ENCODE results near the gene FCHSD2.
"Not testable (repeated sequence)": the region's sequence is repeated elsewhere in the genome, so short reads cannot be mapped to it uniquely, and the experiment has no call there.

The FCHSD2 gene

DNA sequence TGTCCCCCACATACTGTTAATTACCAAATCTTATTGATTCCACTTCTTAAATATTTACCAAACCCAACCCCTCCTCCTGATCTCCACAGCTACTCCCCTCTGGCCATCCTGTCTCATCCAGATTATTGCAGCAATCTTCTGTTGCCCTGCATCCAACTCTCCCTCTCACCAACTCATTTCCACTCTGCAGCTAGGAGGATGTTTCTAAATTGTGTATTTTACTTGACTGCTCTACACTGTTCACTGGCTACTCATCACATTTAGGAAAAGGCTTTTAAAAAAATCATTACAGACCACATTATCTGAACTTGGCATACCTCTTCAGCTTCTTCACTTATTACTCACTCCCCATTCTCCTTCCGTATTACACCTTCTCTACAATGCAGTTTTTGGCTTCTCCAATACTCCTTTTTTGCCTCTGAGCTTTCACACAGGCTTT, 210.0 kb downstream of the FCHSD2 start:
- DNase-seq: no peak

DNA sequence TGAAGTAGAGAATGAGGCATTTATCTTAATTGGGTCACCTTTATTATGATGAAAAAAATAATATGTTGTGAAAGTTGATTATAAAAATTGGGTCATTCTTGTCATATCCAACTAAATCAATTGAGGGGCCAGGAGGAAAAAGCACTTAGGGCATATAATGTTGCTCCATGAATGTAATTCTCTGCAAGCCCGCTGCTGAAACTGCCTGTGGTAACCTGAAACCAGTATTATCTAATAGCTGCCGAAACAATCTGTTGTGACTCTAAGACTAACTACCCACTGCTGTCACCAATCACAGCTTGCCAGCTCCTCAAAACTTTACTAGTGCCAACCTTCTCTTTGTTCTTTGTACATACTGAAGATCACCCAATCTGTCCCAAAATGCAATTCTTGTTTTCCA, 212.1 kb downstream of the FCHSD2 start:
- no peak for DNase-seq

DNA sequence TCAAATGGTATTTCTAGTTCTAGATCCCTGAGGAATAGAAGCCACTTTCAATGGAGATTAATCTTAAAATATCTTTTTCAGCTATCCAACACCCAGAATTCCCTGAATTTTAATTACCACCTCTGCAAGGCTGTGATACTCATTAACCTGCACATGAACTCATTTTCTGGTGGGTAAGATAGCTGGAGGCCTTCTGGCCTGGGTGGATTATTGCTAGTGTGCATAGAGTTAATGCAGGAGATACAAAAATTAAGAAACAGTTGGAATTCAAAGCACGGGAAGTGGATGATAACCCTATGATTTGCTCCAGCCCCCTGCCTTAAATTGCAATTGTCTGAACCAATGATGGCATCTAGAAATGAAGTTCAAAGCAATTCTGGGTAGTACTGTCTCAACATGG, 212.9 kb downstream of the FCHSD2 start:
- no peak for DNase-seq

DNA sequence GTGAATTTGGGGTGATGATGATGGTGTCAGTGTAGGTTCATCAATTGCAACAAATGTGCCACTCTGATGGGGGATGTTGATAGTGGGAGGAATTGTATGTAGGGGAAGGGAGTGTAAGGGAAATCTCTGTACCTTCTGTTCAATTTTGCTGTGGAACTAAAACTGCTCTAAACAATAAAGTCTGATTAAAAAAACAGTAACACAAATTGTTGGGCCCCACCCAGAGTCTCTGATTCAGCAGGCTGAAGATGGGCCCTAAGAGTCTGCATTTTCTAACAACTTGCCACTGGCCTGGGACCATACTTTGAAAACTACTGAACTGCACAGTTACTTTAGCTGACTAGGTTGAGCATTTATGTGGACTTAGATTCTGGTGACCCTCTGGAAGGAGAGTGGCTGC, 214.7 kb downstream of the FCHSD2 start:
- DNase-seq: no peak

DNA sequence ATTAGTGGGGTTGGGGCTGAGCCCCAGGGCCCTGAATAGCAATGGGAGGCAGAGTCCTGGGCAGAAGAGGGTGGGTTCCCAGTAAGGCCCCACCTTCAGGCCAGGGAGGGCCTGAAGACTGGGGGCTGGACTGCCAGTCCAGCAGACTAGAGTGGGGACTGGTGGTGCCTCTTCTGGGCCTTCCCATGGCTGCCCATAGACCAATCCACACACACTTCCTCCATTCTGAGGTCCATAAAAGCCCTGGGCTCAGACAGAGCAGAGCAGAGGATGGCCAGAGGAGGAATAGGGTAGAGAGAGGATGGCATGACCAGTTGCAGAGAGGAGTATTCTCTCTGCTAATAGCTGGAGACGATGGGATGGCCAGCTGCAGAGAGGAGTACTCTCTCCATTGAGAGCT, 216.0 kb downstream of the FCHSD2 start:
- no peak for DNase-seq

DNA sequence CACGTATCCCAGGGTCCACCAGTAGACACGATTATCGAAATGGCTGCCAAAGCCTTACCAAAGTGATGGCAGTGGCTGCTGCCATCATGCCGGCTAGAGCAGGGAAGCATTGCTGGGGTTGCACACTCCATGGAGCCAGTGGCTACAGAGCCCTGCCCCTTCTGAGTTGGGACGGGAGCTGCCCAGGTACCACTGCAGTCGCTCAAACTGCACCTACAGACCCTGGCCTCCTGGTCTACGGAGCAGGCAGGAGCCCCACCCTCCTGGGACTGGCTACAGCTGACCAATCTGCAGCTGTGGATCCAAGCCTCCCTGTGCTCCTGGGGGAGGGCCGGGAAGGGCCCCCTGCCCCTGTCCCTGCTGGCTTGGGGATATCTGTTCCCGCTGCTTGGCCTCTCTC, 216.5 kb downstream of the FCHSD2 start:
- no peak for DNase-seq

DNA sequence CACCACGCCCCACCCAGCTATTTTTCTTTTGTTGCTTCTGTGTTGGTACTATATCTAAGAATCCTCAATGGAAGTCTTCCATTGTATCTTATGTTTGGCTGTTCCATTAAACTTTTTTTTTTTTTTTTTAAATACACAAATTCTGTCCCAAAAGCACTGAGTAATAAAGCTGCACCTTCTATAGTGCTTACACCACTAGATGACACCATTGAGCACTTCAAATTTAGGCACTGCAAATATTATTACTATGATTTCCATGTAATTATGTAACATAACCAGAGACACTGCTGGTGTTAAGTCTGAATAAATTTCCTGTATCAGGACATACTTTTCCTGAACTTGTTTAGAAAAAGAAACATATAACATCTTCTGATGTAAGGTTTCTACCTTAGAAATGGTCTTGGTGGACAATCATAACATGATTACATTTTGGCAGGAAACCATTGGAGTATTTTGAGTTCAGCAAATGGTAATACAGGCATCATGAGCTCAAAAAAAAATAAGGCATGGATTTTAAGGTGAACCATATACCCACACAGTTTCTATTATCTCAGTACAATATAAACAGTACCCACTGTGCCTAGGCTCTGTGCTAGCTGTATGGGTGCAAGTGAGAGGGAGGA, 217.4 kb downstream of the FCHSD2 start:
- no peak for DNase-seq

DNA sequence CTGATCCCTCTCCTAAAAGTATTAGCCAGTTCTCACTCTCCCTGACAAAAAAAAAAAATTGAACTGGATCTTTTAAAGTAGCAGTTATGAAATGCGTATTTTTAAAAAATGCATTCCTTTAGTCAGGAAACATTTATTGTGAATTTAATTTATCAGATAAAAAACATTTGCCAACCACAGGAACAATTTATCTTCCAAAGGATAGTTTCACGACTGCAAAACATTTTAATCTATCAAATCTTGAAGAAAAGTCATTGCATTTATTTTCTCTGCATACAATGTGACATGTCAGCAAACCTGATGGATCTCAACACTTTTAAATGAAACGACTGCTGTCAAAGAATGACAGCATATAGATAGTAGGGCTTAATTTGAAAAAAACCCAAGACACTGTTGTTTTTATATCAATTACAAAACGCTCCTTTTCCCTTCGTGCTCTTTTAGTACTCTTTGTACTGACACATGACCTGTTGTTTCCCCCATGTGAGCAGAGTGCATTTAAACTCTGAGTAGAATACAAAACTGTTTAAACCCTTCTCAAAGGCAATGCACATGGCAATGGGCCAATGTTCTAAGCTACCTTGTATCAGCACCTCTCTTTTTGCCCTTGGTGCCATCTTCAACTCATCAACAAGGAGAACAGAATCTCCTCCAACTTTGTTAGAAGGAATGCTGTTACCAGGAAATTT, 220.9 kb downstream of the FCHSD2 start:
- no peak for DNase-seq

DNA sequence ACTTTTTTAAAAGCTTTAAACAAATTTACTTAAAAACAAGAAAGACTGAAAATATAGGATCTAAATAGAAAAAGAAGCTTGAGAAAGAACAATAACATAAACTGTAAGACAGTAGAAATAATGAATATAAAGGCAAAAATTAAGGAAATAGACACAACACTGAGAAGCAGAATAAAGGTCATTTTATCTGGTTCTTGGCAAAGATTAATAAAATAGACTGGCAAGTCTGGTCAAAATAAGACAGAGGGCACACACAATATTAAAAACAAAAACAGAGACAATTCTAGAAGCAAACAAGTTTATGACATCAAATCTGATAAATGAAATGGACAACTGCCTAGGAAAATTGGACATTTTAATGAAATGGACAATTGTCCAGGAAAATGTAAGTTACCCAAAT, 222.1 kb downstream of the FCHSD2 start:
- no peak for DNase-seq

DNA sequence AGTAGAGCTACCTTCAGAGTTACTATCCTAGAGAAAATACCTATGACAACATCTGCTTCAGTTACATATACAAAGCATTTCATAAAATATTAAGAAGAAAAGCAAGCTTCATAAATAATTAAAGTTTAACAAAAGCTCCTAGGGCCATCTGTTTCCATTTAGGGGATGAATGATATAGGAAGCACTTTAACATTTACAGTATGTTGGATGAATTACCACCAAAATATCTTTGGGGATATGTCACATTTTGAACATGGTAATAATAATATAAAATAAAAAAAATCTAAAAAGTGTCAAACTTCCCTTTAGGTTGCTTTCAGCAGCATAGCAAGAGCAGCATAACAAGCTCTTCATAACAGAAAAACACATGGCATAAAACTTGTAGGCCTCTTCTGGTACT, 223.3 kb downstream of the FCHSD2 start:
- DNase-seq: no peak

DNA sequence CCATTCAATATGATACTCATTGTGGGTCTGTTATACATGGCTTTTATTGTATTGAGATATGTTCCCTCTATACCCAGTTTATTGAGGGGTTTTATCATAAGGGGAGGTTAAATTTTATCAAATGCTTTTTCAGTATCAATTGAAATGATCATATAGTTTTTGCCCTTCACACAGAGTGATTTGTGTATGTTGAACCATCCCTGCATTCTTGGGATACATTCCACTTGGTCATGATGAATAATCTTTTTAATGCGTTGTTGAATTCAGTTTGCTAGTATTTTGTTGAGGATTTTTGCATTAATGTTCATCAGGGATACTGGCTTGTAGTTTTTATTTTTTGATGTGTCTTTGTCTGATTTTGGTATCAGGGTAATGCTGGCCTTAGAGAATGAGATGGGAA, 229.9 kb downstream of the FCHSD2 start:
- no peak for DNase-seq

DNA sequence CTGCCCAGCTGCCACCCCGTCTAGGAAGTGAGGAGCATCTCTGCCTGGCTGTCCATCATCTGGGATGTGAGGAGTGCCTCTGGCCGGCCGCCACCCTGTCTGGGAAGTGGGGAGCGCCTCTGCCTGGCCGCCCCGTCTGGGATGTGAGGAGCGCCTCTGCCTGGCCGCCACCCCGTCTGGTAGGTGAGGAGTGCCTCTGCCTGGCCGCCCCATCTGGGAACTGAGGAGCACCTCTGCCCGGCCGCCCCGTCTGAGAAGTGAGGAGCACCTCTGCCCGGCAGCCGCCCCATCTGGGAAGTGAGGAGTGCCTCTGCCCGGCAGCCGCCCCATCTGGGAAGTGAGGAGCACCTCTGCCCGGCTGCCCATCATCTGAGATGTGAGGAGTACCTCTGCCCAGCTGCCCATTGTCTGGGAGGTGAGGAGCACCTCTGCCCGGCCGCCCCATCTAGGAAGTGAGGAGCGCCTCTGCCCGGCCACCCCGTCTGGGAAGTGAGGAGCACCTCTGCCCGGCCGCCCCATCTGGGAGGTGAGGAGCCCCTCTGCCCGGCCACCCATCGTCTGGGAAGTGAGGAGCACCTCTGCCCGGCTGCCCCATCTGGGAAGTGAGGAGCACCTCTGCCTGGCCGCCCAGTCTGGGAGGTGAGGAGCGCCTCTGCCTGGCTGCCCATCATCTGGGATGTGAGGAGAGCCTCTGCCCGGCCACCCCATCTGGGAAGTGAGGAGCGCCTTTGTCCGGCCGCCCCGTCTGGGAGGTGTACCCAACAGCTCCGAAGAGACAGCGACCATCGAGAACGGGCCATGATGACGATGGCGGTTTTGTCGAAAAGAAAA, 232.3 kb downstream of the FCHSD2 start:
- not testable (repeated sequence) for DNase-seq

DNA sequence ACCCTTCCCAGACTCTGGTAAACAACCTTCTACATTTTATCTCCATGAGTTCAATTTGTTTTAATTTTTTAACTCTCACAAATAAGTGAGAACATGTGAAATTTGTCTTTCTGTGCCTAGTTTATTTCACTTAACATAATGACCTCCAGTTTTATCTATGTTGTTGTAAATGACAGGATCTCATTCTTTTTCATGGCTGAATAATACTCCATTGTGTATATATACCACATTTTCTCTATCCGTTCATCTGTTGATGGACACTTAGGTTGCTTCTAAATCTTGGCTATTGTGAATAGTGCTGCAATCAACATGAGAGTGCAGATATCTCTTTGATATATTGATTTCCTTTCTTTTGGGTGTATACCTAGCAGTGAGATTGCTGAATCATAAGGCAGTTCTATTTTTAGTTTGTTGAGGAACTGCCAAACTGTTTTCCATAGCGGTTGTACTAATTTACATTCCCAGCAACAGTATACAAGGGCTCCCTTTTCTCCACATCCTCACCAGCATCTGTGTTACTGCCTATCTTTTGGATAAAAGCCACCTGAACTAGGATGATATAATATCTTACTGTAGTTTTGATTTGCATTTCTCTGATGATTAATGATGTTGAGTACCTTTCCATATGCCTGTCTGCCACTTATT, 234.0 kb downstream of the FCHSD2 start:
- no peak for DNase-seq

DNA sequence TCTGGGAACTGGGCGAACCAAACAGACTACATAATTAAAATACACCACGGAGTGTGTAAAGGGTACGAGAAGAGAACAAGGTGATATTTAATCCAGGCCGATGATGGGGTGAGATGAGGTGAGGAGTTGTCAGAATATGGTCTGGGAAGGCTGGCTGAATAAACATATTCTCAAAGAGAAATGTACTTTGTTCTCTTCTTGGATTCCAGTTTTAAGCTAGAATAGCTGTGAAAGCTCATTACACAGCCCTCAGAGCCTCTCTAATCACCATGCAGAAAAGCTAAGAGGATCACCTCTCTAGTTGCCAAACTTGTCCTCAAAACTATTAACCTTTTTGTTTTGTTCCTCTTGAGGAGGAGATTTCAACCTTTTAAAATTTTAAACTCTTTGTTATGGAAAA, 238.1 kb downstream of the FCHSD2 start:
- DNase-seq: no peak

DNA sequence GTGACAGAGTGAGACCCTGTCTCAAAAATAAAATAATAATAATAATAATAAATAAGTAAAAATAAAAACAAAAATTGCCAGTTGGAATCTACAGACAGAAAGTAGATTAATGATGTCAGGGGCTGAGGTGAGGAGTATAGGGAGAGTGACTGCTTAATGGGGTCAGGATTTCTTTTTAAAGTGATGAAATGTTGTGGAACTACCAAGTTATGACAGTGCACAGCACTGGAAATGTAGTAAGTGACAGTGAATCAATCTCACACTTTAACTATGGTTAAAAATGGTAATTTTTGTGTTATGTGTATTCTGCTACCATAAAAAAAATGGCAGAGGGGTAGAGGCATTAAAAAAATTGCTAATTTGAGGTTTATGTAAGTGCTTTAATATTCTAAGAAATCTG, 240.7 kb downstream of the FCHSD2 start:
- DNase-seq: no peak

DNA sequence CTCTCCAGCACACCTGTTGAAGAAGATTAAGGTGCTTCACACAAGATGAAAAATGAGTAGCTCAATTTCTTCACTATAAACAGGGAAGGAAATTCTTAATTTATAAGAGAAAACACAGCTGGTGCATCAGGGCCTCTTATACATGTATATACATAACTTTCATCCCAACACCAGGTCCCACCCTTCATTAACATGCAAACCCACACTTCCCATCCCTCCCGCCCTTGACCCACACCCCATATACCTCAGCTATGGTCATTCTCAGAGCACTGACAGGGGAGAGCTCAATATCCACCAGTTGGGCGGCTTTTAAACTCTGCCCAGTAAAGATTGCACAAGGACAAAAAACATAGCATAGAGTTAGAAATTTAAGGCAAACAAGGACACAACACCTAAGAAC, 242.1 kb downstream of the FCHSD2 start:
- no peak for DNase-seq

DNA sequence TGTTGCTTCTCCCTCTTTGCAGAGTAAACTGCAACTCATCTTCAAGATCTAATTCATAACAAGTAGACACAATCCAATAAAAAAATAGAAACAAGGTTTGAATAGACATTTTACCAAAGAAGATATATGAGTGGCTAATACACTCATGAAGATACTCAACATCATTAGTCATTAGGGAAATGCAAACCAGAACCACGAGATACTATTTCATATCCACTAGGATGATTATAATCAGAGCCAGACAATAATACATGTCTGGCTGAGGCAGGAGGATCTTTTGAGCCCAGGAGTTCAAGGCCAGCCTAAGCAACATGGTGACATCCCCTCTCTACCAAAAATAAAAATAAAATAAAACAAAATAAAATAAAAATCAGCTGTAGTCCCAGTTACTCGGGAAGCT, 242.9 kb downstream of the FCHSD2 start:
- no peak for DNase-seq

DNA sequence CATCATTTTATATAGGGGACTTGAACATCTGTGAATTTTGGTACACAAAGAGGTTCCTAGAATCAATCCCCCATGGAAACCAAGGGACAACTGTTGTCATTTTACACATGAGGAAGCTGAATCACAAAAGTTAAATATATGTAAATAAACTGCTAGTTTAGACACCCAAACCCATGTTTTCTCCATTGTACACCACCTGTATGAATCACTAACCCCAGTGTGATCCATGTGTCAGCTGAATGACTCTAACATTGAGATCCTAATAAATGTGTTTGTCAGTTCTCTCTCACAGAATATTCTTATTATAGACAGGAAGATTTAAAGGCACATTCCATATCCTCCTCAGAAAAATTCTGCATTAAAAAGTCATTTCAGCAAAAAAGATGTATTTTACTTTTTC, 244.6 kb downstream of the FCHSD2 start:
- DNase-seq: no peak

DNA sequence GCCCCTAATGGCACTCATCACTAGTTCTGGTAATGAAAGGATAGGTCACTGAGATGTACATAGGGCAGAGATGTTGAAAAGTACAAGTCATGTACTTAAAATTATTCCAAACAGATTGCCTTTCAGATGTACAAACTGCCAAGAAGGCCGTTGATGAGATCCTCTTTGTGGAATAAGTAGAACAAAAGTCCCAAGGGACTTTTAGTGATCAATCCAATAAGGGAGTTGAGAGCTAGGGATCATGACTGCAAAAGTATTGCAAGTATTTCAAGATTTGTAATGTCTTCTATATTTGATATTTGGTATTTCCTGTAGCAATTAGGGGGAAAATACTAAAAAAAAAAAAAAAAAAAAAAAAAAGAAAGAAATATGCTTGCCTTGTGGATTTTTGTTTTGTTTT, 245.7 kb downstream of the FCHSD2 start:
- DNase-seq: no peak

DNA sequence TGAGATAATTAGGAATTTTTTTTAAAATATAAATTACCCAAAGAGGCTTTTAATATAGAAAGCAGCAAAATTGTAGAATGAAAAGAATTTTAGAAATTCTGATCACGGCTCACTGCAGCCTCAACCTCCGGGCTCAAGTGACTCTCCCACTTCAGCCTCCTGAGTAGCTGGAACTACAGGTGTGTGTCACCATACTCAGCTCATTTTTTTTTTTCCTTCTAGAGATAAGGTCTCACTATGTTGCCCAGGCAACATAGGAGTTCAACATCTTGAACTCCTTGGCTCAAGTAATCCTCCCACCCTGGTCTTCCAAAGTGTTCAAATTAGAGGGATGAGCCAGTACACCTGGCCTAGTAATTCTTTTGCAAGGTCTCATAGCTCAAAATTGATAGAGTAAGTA, 251.2 kb downstream of the FCHSD2 start:
- DNase-seq: no peak

DNA sequence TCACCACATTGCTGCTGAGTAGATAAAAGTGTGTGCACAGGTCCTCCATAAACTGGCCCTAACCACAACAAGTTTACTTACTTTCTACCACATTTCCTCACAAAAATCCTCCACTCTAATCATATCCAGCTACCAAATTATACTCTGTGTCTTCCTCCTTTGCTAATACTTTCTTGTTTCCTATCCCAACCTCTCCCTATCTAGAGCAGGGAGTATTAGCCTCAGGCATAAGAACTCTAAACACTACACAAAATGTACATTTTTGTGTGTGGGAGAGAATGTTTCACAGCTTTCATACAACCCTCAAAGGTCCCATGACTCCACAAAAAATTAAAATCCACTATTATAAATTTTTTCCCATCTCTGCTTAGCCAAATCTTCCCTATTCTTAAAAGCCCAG, 255.5 kb downstream of the FCHSD2 start:
- DNase-seq: no peak
